ENCODE measurements around the gene MAN2B1. TPM values are rescaled to one million over a fixed set of nuclear protein-coding genes. Genes with fewer than 3 reads are reported as not detected.

MAN2B1 gene
- total and polyA plus RNA-seq, 11 donors: 16.0 to 135 (median 29.0) TPM

DNA sequence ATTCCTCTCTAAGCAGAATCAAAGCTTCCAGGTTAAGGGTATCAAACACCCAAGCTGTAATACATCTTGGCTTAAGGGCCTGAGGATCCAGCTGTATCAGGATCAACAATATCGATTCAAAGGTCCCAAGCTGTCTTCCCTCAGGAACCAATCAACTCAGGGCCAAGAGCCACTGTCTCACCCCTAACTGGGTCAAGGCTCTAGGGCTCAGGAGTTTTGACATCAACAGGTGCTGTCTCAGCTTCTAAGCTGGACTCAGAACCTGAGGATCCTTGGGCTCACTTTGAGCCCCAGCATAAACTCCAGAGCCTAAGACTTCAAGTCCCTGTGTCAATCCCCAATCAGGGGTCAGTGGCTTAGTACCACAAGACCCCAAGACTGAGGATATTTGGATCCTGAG is 29.0 kb upstream of the MAN2B1 start:
- Histone ChIP-seq H3K4me1 (peaks cover 0 to 22% (median 13%) of the 10 kb centered on the region in 12 donors), H3K27me3 (no peaks in the 10 kb centered on the region), H3K36me3 (peaks cover 0 to 26% (median 16%) of the 10 kb centered on the region in 9 donors), H3K27ac (no peak overlapping the region), H3K4me3 (peak overlapping the region in 11 of 12 donors; percentile 61 to 98 (median 88)), H3K9me3 (no peaks in the 10 kb centered on the region)
- ATAC-seq: no peak
- no peak for DNase-seq
- intact Hi-C loops (cut with DNase I): no loop called here
- 67 to 89% (median 81%) methylated on average over 1 of the region's 1 CpG for WGBS, 4 donors
- TF ChIP-seq POLR2A (IDR thresholded peaks at IDR 0.05): no peak
- TF ChIP-seq, protein P1, sequence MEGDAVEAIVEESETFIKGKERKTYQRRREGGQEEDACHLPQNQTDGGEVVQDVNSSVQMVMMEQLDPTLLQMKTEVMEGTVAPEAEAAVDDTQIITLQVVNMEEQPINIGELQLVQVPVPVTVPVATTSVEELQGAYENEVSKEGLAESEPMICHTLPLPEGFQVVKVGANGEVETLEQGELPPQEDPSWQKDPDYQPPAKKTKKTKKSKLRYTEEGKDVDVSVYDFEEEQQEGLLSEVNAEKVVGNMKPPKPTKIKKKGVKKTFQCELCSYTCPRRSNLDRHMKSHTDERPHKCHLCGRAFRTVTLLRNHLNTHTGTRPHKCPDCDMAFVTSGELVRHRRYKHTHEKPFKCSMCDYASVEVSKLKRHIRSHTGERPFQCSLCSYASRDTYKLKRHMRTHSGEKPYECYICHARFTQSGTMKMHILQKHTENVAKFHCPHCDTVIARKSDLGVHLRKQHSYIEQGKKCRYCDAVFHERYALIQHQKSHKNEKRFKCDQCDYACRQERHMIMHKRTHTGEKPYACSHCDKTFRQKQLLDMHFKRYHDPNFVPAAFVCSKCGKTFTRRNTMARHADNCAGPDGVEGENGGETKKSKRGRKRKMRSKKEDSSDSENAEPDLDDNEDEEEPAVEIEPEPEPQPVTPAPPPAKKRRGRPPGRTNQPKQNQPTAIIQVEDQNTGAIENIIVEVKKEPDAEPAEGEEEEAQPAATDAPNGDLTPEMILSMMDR (IDR thresholded peaks at IDR 0.05): no peak

GRCh38 chr19:12695096-12695495 is 28.6 kb upstream of the MAN2B1 start:
- H3K36me3 ChIP-seq: peaks cover 0 to 22% (median 12%) of the 10 kb centered on the region in 9 donors
- H3K4me1 ChIP-seq: peaks cover 0 to 22% (median 13%) of the 10 kb centered on the region in 12 donors
- no peak for ATAC-seq
- no peaks in the 10 kb centered on the region for H3K27me3 ChIP-seq
- H3K27ac ChIP-seq: no peak overlapping the region
- TF ChIP-seq, protein P1 (IDR thresholded peaks at IDR 0.05): no peak
- TF ChIP-seq POLR2A (IDR thresholded peaks at IDR 0.05): no peak
- H3K9me3 ChIP-seq: no peaks in the 10 kb centered on the region
- H3K4me3 ChIP-seq: peak overlapping the region in 2 of 12 donors; percentile 97 to 98
- intact Hi-C loops (cut with DNase I): no loop called here
- 66 to 95% (median 79%) methylated on average over 2 of the region's 2 CpGs for WGBS, 4 donors
- no peak for DNase-seq

DNA sequence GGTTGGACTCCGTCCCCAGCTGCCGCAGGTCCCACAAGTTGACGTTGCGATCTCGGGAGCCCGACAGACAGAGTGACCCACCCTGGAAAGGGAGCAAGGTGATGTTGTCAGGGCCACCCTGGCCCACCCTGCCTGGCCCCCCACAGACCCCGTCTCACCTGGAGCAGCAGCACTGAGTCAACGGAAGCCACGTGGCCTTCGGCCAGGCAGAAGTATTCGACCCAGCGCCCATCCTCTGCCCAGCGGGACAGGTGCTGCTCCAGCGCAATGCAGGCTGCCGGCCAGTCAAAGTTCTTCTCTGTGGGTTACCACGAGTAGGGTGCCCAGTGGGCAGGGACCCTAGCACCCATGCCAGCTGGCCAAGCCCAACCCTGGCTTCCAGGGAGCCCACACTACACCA is 28.1 kb upstream of the MAN2B1 start:
- no peaks in the 10 kb centered on the region for H3K27me3 ChIP-seq
- 90 to 93% (median 93%) methylated on average over 16 of the region's 16 CpGs for WGBS, 4 donors
- H3K9me3 ChIP-seq: no peaks in the 10 kb centered on the region

DNA sequence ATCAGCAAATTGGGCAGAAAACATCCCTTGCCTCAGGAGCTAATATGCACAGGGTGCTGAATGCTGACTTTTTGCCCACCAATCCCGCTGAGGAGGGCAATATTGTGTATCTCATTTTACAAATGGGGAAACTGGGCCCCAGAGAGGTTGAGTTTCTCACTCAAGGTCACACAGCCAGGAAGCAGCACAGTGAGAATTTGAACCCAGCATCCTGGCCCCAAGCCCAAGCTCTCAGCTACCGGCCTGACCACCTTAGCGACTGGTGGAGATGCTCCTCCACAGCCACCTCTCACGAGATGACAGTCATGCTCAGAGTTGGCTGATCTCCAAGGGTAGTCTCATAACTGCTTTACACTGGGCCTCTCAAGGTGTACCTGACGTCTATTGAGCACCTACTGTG is 26.4 kb upstream of the MAN2B1 start:
- no peak overlapping the region for H3K27ac ChIP-seq
- WGBS, 4 donors: 84 to 100% (median 89%) methylated on average over 2 to 5 of the region's 5 CpGs
- intact Hi-C loops (cut with DNase I): no loop called here
- peaks cover 0 to 22% (median 13%) of the 10 kb centered on the region in 12 donors for H3K4me1 ChIP-seq
- H3K4me3 ChIP-seq: no peak overlapping the region
- no peaks in the 10 kb centered on the region for H3K9me3 ChIP-seq
- no peak for DNase-seq
- no peak for ATAC-seq
- TF ChIP-seq, protein P1 (IDR thresholded peaks at IDR 0.05): no peak
- no peak for TF ChIP-seq POLR2A (IDR thresholded peaks at IDR 0.05)
- H3K36me3 ChIP-seq: peaks cover 0 to 2% (median 0%) of the 10 kb centered on the region in 9 donors
- H3K27me3 ChIP-seq: no peaks in the 10 kb centered on the region

More for the DNA sequence above, 28.1 kb upstream of the MAN2B1 start:
- no peak overlapping the region for H3K27ac ChIP-seq
- H3K4me3 ChIP-seq: no peak overlapping the region
- intact Hi-C loops (cut with DNase I): no loop called here
- ATAC-seq (no peak), DNase-seq (no peak)
- TF ChIP-seq POLR2A (IDR thresholded peaks at IDR 0.05): no peak
- TF ChIP-seq, protein P1 (IDR thresholded peaks at IDR 0.05): no peak
- peaks cover 0 to 17% (median 7%) of the 10 kb centered on the region in 9 donors for H3K36me3 ChIP-seq
- H3K4me1 ChIP-seq: peaks cover 0 to 22% (median 13%) of the 10 kb centered on the region in 12 donors
